ENCODE data around the gene ISCA1. TPM values are rescaled to one million over a fixed set of nuclear protein-coding genes. Genes with fewer than 3 reads are reported as not detected.

The ISCA1 gene
- total and polyA plus RNA-seq, 10 of the 15 experiments (the other 5 are each of a cell fraction or from before 2014, with no cell fraction given), result 8.9 to 36.0 (median 24.2) TPM

DNA sequence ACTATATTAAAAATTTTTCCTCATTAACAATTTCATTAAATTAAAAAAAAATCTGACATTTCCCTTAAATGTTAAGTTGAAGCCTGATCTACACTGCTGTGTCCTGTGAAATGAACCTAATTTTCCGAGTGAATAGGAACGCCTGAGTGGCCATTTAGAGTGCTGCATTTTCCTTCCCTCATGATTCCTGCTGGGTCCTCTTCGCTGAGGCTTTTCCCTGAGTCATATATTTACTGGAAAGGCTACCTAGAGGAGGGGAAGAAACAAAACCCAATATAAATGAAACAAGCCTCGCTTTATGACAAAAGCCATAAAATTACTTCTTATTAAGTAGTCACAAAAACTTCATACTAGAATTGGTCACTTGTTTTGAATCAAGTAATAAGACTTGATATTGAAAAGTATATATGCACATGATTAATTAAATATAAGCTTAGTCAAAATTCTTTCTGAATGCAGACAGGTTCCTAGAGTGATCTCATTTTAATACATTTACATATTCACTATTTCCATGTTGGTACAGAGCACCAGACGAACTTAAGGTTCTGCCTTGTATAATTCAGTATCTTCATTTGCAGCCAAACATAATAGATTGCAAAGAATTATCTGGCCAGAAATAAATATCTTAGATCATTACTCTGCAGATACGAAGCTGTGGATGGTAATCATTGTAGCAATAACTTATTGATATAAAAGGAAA is 6.3 kb upstream of the ISCA1 start:
- Histone ChIP-seq H3K4me3 (no peak overlapping the region), H3K4me1 (ENCODE audit: control insufficient read depth, insufficient read depth, low read length) (no peaks in the 10 kb centered on the region), H3K79me2 (ENCODE audit: control insufficient read depth, insufficient read depth, low read length) (no peaks in the 10 kb centered on the region), H2AFZ (ENCODE audit: control insufficient read depth, low read depth, low read length) (no peak overlapping the region), H3K9me3 (replicated peaks; ENCODE audit: control insufficient read depth, insufficient read depth, low read length) (no peaks in the 10 kb centered on the region), H3K27me3 (replicated peaks in 1 of 2; ENCODE audit: control insufficient read depth in 2 of 2, insufficient read depth in 2 of 2, low read length in 1 of 2) (no peaks in the 10 kb centered on the region), H3K36me3 (ENCODE audit: control insufficient read depth in 2 of 2, insufficient read depth in 2 of 2, low read length in 1 of 2) (peaks cover 0 to 14% of the 10 kb centered on the region in 2 experiments; a peak in 3 of 4 replicates), H3K27ac (ENCODE audit: control insufficient read depth, insufficient read depth) (no peak overlapping the region), H4K20me1 (ENCODE audit: control insufficient read depth, insufficient read depth) (no peaks in the 10 kb centered on the region; the same call in 1 of the 2 replicates), H3K4me2 (ENCODE audit: control insufficient read depth, insufficient read depth) (no peak overlapping the region), H3K9ac (ENCODE audit: control insufficient read depth, insufficient read depth, low read length) (no peak overlapping the region)
- ATAC-seq, result no peak
- intact Hi-C loops (cut with micrococcal nuclease; ENCODE audit: unreplicated experiment), result no loop called here
- SMC1A ChIA-PET (ENCODE audit: uncharacterized antibody, unreplicated experiment), result interaction anchor here (1.0 kb wide), 1 partner anchor 62 kb away, joined by 3 read pairs; no protein-coding TSS in a partner anchor
- no peak for TF ChIP-seq DPF2 (IDR thresholded peaks at IDR 0.05)
- TF ChIP-seq SMAD5 (IDR thresholded peaks at IDR 0.05; ENCODE audit: low read depth), result no peak
- TF ChIP-seq IKZF1 (conservative IDR thresholded peaks at IDR 0.05), result no peak
- RAD21 ChIA-PET (ENCODE audit: unreplicated experiment), result no interaction called here
- DNase-seq (ENCODE audit: low read depth, low spot score), result no peak
- no peak for FAIRE-seq
- no TSS peak for BruUV-seq (replicated peaks)
- CTCF ChIA-PET, result no interaction called here
- POLR2A ChIA-PET, result no interaction called here
- in situ Hi-C loops (cut with MboI), result loop anchor here (25.0 kb wide), 1 partner anchor 476 kb away; no protein-coding TSS in a partner anchor
- 96% methylated on average over 6 of the region's 6 CpGs for WGBS (ENCODE audit: insufficient coverage, insufficient replicate concordance, low lambda C conversion rate, missing lambda C conversion rate)

DNA sequence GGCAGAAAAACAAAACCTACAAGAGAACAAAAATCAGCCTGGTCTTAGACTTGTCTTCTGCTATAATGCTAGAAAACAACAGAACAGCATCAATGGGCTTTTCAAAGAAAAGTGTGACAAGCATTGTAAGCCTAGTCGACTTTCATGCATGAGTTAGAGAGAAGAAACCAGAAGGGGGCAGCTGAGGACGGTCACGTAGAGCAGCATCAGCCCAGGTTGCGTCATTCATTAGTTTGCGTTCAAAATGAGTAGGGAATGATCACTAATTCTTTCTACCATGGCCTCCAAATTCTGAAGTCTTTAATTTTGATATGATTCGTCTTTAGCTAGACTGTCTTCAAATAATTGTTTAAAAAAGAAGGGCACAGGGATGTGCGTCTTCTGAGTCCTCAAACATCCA is 4.7 kb upstream of the ISCA1 start:
- 62% methylated on average over 7 of the region's 7 CpGs for WGBS (ENCODE audit: insufficient coverage, insufficient replicate concordance, low lambda C conversion rate, missing lambda C conversion rate)
- H3K4me2 ChIP-seq (ENCODE audit: control insufficient read depth, insufficient read depth), result no peak overlapping the region
- RAD21 ChIA-PET (ENCODE audit: unreplicated experiment), result no interaction called here
- no peak overlapping the region for H3K27ac ChIP-seq (ENCODE audit: control insufficient read depth, insufficient read depth)
- H3K27me3 ChIP-seq (replicated peaks in 1 of 2; ENCODE audit: control insufficient read depth in 2 of 2, insufficient read depth in 2 of 2, low read length in 1 of 2), result no peaks in the 10 kb centered on the region
- no peak overlapping the region for H3K4me3 ChIP-seq
- in situ Hi-C loops (cut with MboI) (loop anchor here (25.0 kb wide), 1 partner anchor 475 kb away; no protein-coding TSS in a partner anchor), intact Hi-C loops (cut with micrococcal nuclease; ENCODE audit: unreplicated experiment) (no loop called here)
- no peak for DNase-seq (ENCODE audit: low read depth, low spot score)
- FAIRE-seq, result no peak
- no peak overlapping the region for H3K9ac ChIP-seq (ENCODE audit: control insufficient read depth, insufficient read depth, low read length)
- H3K9me3 ChIP-seq (replicated peaks; ENCODE audit: control insufficient read depth, insufficient read depth, low read length), result no peaks in the 10 kb centered on the region
- SMC1A ChIA-PET (ENCODE audit: uncharacterized antibody, unreplicated experiment), result no interaction called here
- no peaks in the 10 kb centered on the region for H3K79me2 ChIP-seq (ENCODE audit: control insufficient read depth, insufficient read depth, low read length)
- BruUV-seq (replicated peaks), result no TSS peak
- peaks cover 5% of the 10 kb centered on the region; the same call in 1 of the 2 replicates for H3K4me1 ChIP-seq (ENCODE audit: control insufficient read depth, insufficient read depth, low read length)
- CTCF ChIA-PET, result no interaction called here
- no peak overlapping the region for H2AFZ ChIP-seq (ENCODE audit: control insufficient read depth, low read depth, low read length)
- POLR2A ChIA-PET, result no interaction called here
- peaks cover 0 to 14% of the 10 kb centered on the region in 2 experiments; a peak in 3 of 4 replicates for H3K36me3 ChIP-seq (ENCODE audit: control insufficient read depth in 2 of 2, insufficient read depth in 2 of 2, low read length in 1 of 2)
- no peak for ATAC-seq
- H4K20me1 ChIP-seq (ENCODE audit: control insufficient read depth, insufficient read depth), result no peaks in the 10 kb centered on the region; the same call in 1 of the 2 replicates
- TF ChIP-seq CEBPB (IDR thresholded peaks at IDR 0.05; ENCODE audit: borderline replicate concordance in 1 of 2, low read depth in 2 of 2, low read length in 2 of 2) (0 out of 4 replicates have a peak, but pooled peaks of 1 of the 2 experiments have one; percentile 11), MYB (IDR thresholded peaks at IDR 0.05; ENCODE audit: borderline replicate concordance, low read depth, low read length) (no peak), RAD21 (IDR thresholded peaks at IDR 0.05; ENCODE audit: insufficient read depth, low read depth, low read length) (peak; percentile 35; the same call in 1 of the 2 replicates), CREM (IDR thresholded peaks at IDR 0.05; ENCODE audit: low read depth) (0 out of 2 replicates have a peak, but pooled peaks have one; percentile 33), NFIC (IDR thresholded peaks at IDR 0.05; ENCODE audit: low read depth, low read length) (no peak)
- TF ChIP-seq, protein P1, sequence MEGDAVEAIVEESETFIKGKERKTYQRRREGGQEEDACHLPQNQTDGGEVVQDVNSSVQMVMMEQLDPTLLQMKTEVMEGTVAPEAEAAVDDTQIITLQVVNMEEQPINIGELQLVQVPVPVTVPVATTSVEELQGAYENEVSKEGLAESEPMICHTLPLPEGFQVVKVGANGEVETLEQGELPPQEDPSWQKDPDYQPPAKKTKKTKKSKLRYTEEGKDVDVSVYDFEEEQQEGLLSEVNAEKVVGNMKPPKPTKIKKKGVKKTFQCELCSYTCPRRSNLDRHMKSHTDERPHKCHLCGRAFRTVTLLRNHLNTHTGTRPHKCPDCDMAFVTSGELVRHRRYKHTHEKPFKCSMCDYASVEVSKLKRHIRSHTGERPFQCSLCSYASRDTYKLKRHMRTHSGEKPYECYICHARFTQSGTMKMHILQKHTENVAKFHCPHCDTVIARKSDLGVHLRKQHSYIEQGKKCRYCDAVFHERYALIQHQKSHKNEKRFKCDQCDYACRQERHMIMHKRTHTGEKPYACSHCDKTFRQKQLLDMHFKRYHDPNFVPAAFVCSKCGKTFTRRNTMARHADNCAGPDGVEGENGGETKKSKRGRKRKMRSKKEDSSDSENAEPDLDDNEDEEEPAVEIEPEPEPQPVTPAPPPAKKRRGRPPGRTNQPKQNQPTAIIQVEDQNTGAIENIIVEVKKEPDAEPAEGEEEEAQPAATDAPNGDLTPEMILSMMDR (IDR thresholded peaks at IDR 0.05 in 2 of 3, conservative IDR thresholded peaks at IDR 0.05 in 1 of 3; ENCODE audit: control insufficient read depth in 2 of 3, extremely low read depth in 1 of 3, insufficient read depth in 1 of 3, low read depth in 3 of 3, low read length in 3 of 3), result peak; percentile 12 to 25 (median 22); a peak in 3 of 6 replicates
- TF ChIP-seq, protein P2, sequence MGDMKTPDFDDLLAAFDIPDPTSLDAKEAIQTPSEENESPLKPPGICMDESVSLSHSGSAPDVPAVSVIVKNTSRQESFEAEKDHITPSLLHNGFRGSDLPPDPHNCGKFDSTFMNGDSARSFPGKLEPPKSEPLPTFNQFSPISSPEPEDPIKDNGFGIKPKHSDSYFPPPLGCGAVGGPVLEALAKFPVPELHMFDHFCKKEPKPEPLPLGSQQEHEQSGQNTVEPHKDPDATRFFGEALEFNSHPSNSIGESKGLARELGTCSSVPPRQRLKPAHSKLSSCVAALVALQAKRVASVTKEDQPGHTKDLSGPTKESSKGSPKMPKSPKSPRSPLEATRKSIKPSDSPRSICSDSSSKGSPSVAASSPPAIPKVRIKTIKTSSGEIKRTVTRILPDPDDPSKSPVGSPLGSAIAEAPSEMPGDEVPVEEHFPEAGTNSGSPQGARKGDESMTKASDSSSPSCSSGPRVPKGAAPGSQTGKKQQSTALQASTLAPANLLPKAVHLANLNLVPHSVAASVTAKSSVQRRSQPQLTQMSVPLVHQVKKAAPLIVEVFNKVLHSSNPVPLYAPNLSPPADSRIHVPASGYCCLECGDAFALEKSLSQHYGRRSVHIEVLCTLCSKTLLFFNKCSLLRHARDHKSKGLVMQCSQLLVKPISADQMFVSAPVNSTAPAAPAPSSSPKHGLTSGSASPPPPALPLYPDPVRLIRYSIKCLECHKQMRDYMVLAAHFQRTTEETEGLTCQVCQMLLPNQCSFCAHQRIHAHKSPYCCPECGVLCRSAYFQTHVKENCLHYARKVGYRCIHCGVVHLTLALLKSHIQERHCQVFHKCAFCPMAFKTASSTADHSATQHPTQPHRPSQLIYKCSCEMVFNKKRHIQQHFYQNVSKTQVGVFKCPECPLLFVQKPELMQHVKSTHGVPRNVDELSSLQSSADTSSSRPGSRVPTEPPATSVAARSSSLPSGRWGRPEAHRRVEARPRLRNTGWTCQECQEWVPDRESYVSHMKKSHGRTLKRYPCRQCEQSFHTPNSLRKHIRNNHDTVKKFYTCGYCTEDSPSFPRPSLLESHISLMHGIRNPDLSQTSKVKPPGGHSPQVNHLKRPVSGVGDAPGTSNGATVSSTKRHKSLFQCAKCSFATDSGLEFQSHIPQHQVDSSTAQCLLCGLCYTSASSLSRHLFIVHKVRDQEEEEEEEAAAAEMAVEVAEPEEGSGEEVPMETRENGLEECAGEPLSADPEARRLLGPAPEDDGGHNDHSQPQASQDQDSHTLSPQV (IDR thresholded peaks at IDR 0.05), result no peak

Measured in GM12878 (cell line).